WTC11 (cell line): ENCODE measurements around the gene IGSF9B. TPM values are rescaled to one million over a fixed set of nuclear protein-coding genes. Genes with fewer than 3 reads are reported as not detected.

ENCODE experiments used
- ATAC-seq: fragments of 200-7000 bp; cut with Tn5 transposase; 2 replicates; pipeline ENCODE4 v1.10.0; 2021; ENCODE audit warnings: mild to moderate bottlenecking, moderate library complexity
- CTCF ChIA-PET: fragments of 300-600 bp; sonication (Branson Sonifier 250); formaldehyde crosslinking; loops from one replicate; lab custom pipeline; 2021; ENCODE audit warnings: antibody characterized with exemption; lab: Charles Lee
- POLR2A ChIA-PET: fragments of 350-600 bp; sonication (Branson Sonifier 250); formaldehyde crosslinking; loops from one replicate; lab custom pipeline; 2021; ENCODE audit warnings: antibody characterized with exemption; lab: Charles Lee
- DNase-seq: peaks from one replicate; pipeline ENCODE4 v3.0.0; 2021; ENCODE audit warnings: low spot score
- H3K27ac Mint-ChIP-seq: 2 replicates; pipeline ENCODE4 v1.8.0; 2021; ENCODE audit warnings: mixed read lengths
- H3K27me3 Mint-ChIP-seq: 2 replicates; pipeline ENCODE4 v1.8.0; 2021; ENCODE audit warnings: low read depth, mild to moderate bottlenecking, moderate library complexity, mixed read lengths
- H3K36me3 Mint-ChIP-seq: 2 replicates; pipeline ENCODE4 v1.8.0; 2021; ENCODE audit warnings: mixed read lengths
- H3K4me1 Mint-ChIP-seq: 2 replicates; pipeline ENCODE4 v1.8.0; 2022; ENCODE audit warnings: mixed read lengths
- H3K4me3 Mint-ChIP-seq: 2 replicates; pipeline ENCODE4 v1.8.0; 2021; ENCODE audit warnings: mild to moderate bottlenecking, moderate library complexity, mixed read lengths
- H3K9me3 Mint-ChIP-seq: 2 replicates; pipeline ENCODE4 v1.8.0; 2021; ENCODE audit warnings: mixed read lengths
- EMX1 ChIP-seq: fragments of 250-450 bp; sonication (Bioruptor Pico); IDR thresholded peaks from 2 replicates; pipeline ENCODE4 v1.8.0; 2021; ENCODE audit warnings: mild to moderate bottlenecking
- FOXJ3 ChIP-seq: sonication (generic); formaldehyde crosslinking; IDR thresholded peaks from 2 replicates; pipeline ENCODE4 v1.9.0; 2021; ENCODE audit warnings: missing genetic modification reagents, mild to moderate bottlenecking, borderline replicate concordance
- HMGA2 ChIP-seq: fragments of 250-450 bp; sonication (Bioruptor Pico); IDR thresholded peaks from 2 replicates; pipeline ENCODE4 v1.4.0; 2021; ENCODE audit warnings: mild to moderate bottlenecking, moderate library complexity
- JUN ChIP-seq: sonication (generic); formaldehyde crosslinking; IDR thresholded peaks from 2 replicates; pipeline ENCODE4 v1.8.0; 2023; ENCODE audit warnings: mild to moderate bottlenecking, missing genetic modification reagents
- NFYB ChIP-seq: sonication (generic); formaldehyde crosslinking; conservative IDR thresholded peaks from 2 replicates; pipeline ENCODE4 v1.8.0; 2022; ENCODE audit warnings: low read depth, missing genetic modification reagents
- NR1H2 ChIP-seq: sonication (generic); formaldehyde crosslinking; IDR thresholded peaks from 2 replicates; pipeline ENCODE4 v1.9.0; 2021; ENCODE audit warnings: mild to moderate bottlenecking, moderate library complexity, missing genetic modification reagents
- SP1 ChIP-seq: sonication (generic); formaldehyde crosslinking; conservative IDR thresholded peaks from 2 replicates; pipeline ENCODE4 v1.8.1; 2022; ENCODE audit warnings: missing genetic modification reagents
- TEAD4 ChIP-seq: sonication (generic); formaldehyde crosslinking; IDR thresholded peaks from 2 replicates; pipeline ENCODE4 v1.8.0; 2022; ENCODE audit warnings: mild to moderate bottlenecking, missing genetic modification reagents
- TP53 ChIP-seq: sonication (generic); formaldehyde crosslinking; IDR thresholded peaks from 2 replicates; pipeline ENCODE4 v1.8.1; 2023; ENCODE audit warnings: mild to moderate bottlenecking, missing genetic modification reagents
- ZNF138 ChIP-seq: sonication (generic); formaldehyde crosslinking; conservative IDR thresholded peaks from 2 replicates; pipeline ENCODE4 v1.8.1; 2022; ENCODE audit warnings: mild to moderate bottlenecking, moderate library complexity, missing genetic modification reagents
- ZNF219 ChIP-seq: sonication (generic); formaldehyde crosslinking; IDR thresholded peaks from 2 replicates; pipeline ENCODE4 v1.8.0; 2023; ENCODE audit warnings: missing genetic modification reagents, mild to moderate bottlenecking, borderline replicate concordance
- ZNF423 ChIP-seq: fragments of 250-450 bp; sonication (Bioruptor Pico); IDR thresholded peaks from 2 replicates; pipeline ENCODE4 v2.1.2; 2022; ENCODE audit warnings: mild to moderate bottlenecking, moderate library complexity
- total RNA-seq: library from RNA; stranded (reverse); gene quantifications from 3 replicates; pipeline ENCODE4 v1.2.3, GENCODE V29; 2021
- TF ChIP-seq, protein P1 (sequence below): fragments of 250-450 bp; sonication (Bioruptor Pico); IDR thresholded peaks from 2 replicates; pipeline ENCODE4 v2.1.2; 2022; ENCODE audit warnings: mild to moderate bottlenecking, moderate library complexity
- TF ChIP-seq, protein P2 (sequence below): sonication (generic); formaldehyde crosslinking; IDR thresholded peaks from 2 replicates; pipeline ENCODE4 v1.8.1; 2023; ENCODE audit warnings: mild to moderate bottlenecking, missing genetic modification reagents
- TF ChIP-seq, protein P3 (sequence below): sonication (generic); formaldehyde crosslinking; IDR thresholded peaks from 2 replicates; pipeline ENCODE4 v1.8.0; 2022; ENCODE audit warnings: missing genetic modification reagents
- TF ChIP-seq, protein P4 (sequence below): fragments of 250-450 bp; sonication (Bioruptor Pico); IDR thresholded peaks from 2 replicates; pipeline ENCODE4 v1.9.0; 2021; ENCODE audit warnings: mild to moderate bottlenecking
- TF ChIP-seq, protein P5 (sequence below): sonication (generic); formaldehyde crosslinking; IDR thresholded peaks from 2 replicates; pipeline ENCODE4 v1.8.1; 2023; ENCODE audit warnings: mild to moderate bottlenecking, moderate library complexity, missing genetic modification reagents

IGSF9B gene
- total RNA-seq, 1 experiment from 2014 or later: 52.7 TPM

DNA sequence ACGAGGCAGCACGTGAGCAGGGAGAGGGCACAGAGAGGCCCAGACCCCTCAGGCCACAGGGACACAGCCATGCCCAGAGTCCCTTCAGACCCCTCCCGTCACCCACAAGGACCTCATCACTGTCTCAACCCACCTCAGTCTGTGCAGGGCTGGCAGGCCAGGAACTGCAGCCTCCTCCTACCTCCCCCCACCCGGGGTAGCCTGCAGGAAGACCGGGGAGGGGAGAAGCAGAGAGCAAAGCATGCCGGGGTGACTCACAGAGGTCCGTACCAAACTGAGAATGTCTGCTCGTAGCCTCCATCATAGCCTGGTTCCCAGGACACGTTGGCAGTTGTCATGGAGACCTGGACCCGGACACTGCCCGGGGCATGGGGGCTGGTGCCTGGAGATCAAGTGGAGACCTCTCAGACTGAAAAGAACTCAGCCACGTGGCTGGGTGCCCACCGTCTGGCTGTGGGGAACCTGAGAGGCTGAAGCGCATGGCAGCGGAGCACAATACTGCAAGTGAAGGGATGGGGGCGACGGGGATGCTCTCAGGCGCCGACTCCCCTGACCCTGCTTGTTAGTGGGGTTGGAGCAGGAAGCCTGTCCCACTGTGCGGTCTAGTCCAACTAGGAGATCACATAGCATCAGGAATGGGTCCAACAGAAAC lies 27.2 kb downstream of the IGSF9B start:
- Mint-ChIP-seq H3K9me3 (no peaks in the 10 kb centered on the region), H3K36me3 (peaks cover 32% of the 10 kb centered on the region), H3K27ac (no peak overlapping the region), H3K4me1 (peaks cover 7% of the 10 kb centered on the region), H3K27me3 (no peaks in the 10 kb centered on the region), H3K4me3 (no peak overlapping the region)
- POLR2A ChIA-PET: no interaction called here
- TF ChIP-seq, protein P1, sequence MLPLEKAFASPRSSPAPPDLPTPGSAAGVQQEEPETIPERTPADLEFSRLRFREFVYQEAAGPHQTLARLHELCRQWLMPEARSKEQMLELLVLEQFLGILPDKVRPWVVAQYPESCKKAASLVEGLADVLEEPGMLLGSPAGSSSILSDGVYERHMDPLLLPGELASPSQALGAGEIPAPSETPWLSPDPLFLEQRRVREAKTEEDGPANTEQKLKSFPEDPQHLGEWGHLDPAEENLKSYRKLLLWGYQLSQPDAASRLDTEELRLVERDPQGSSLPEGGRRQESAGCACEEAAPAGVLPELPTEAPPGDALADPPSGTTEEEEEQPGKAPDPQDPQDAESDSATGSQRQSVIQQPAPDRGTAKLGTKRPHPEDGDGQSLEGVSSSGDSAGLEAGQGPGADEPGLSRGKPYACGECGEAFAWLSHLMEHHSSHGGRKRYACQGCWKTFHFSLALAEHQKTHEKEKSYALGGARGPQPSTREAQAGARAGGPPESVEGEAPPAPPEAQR (CRISPR knock-in tag): no peak
- no peak for TF ChIP-seq ZNF423 (CRISPR knock-in tag)
- no peak for TF ChIP-seq ZNF138 (CRISPR knock-in tag)
- no peak for TF ChIP-seq SP1 (CRISPR knock-in tag)
- TF ChIP-seq, protein P2, sequence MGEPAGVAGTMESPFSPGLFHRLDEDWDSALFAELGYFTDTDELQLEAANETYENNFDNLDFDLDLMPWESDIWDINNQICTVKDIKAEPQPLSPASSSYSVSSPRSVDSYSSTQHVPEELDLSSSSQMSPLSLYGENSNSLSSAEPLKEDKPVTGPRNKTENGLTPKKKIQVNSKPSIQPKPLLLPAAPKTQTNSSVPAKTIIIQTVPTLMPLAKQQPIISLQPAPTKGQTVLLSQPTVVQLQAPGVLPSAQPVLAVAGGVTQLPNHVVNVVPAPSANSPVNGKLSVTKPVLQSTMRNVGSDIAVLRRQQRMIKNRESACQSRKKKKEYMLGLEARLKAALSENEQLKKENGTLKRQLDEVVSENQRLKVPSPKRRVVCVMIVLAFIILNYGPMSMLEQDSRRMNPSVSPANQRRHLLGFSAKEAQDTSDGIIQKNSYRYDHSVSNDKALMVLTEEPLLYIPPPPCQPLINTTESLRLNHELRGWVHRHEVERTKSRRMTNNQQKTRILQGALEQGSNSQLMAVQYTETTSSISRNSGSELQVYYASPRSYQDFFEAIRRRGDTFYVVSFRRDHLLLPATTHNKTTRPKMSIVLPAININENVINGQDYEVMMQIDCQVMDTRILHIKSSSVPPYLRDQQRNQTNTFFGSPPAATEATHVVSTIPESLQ: no peak
- no peak for TF ChIP-seq JUN
- TF ChIP-seq FOXJ3 (CRISPR knock-in tag): no peak
- TF ChIP-seq, protein P3, sequence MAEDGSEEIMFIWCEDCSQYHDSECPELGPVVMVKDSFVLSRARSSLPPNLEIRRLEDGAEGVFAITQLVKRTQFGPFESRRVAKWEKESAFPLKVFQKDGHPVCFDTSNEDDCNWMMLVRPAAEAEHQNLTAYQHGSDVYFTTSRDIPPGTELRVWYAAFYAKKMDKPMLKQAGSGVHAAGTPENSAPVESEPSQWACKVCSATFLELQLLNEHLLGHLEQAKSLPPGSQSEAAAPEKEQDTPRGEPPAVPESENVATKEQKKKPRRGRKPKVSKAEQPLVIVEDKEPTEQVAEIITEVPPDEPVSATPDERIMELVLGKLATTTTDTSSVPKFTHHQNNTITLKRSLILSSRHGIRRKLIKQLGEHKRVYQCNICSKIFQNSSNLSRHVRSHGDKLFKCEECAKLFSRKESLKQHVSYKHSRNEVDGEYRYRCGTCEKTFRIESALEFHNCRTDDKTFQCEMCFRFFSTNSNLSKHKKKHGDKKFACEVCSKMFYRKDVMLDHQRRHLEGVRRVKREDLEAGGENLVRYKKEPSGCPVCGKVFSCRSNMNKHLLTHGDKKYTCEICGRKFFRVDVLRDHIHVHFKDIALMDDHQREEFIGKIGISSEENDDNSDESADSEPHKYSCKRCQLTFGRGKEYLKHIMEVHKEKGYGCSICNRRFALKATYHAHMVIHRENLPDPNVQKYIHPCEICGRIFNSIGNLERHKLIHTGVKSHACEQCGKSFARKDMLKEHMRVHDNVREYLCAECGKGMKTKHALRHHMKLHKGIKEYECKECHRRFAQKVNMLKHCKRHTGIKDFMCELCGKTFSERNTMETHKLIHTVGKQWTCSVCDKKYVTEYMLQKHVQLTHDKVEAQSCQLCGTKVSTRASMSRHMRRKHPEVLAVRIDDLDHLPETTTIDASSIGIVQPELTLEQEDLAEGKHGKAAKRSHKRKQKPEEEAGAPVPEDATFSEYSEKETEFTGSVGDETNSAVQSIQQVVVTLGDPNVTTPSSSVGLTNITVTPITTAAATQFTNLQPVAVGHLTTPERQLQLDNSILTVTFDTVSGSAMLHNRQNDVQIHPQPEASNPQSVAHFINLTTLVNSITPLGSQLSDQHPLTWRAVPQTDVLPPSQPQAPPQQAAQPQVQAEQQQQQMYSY: no peak
- TF ChIP-seq HMGA2 (CRISPR knock-in tag): no peak
- TF ChIP-seq ZNF219 (CRISPR knock-in tag): no peak
- no peak for TF ChIP-seq NR1H2
- TF ChIP-seq TP53: no peak
- TF ChIP-seq, protein P4, sequence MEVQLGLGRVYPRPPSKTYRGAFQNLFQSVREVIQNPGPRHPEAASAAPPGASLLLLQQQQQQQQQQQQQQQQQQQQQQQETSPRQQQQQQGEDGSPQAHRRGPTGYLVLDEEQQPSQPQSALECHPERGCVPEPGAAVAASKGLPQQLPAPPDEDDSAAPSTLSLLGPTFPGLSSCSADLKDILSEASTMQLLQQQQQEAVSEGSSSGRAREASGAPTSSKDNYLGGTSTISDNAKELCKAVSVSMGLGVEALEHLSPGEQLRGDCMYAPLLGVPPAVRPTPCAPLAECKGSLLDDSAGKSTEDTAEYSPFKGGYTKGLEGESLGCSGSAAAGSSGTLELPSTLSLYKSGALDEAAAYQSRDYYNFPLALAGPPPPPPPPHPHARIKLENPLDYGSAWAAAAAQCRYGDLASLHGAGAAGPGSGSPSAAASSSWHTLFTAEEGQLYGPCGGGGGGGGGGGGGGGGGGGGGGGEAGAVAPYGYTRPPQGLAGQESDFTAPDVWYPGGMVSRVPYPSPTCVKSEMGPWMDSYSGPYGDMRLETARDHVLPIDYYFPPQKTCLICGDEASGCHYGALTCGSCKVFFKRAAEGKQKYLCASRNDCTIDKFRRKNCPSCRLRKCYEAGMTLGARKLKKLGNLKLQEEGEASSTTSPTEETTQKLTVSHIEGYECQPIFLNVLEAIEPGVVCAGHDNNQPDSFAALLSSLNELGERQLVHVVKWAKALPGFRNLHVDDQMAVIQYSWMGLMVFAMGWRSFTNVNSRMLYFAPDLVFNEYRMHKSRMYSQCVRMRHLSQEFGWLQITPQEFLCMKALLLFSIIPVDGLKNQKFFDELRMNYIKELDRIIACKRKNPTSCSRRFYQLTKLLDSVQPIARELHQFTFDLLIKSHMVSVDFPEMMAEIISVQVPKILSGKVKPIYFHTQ: no peak
- no peak for TF ChIP-seq TEAD4
- TF ChIP-seq, protein P5, sequence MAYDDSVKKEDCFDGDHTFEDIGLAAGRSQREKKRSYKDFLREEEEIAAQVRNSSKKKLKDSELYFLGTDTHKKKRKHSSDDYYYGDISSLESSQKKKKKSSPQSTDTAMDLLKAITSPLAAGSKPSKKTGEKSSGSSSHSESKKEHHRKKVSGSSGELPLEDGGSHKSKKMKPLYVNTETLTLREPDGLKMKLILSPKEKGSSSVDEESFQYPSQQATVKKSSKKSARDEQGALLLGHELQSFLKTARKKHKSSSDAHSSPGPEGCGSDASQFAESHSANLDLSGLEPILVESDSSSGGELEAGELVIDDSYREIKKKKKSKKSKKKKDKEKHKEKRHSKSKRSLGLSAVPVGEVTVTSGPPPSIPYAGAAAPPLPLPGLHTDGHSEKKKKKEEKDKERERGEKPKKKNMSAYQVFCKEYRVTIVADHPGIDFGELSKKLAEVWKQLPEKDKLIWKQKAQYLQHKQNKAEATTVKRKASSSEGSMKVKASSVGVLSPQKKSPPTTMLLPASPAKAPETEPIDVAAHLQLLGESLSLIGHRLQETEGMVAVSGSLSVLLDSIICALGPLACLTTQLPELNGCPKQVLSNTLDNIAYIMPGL (CRISPR knock-in tag): no peak
- TF ChIP-seq NFYB: no peak
- no peak for TF ChIP-seq EMX1 (CRISPR knock-in tag)
- DNase-seq: no peak
- CTCF ChIA-PET: interaction anchor here (2.3 kb wide), 1 partner anchor 116 kb away, joined by 9 read pairs; no protein-coding TSS in a partner anchor
- no peak for ATAC-seq
